ENCODE results near the gene FAIM2. TPM values are rescaled to one million over a fixed set of nuclear protein-coding genes. Genes with fewer than 3 reads are reported as not detected.
A peak's percentile ranks its signal among the peaks of the same experiment; 100 is the strongest.

FAIM2 gene
- total RNA-seq, 2 donors from 2014 or later = 1.2 to 2.3 TPM

GRCh38 chr12:49922349-49923034 is 18.8 kb upstream of the FAIM2 start:
- intact Hi-C loops (cut with DNase I, micrococcal nuclease) = no loop called here
- no peak for ATAC-seq

GRCh38 chr12:49921936-49922335 is 18.2 kb upstream of the FAIM2 start:
- ATAC-seq = peak; percentile 69
- intact Hi-C loops (cut with DNase I, micrococcal nuclease) = no loop called here
- no peak for DNase-seq

More at GRCh38 chr12:49922349-49923034, 18.8 kb upstream of the FAIM2 start:
- no peak for DNase-seq

GRCh38 chr12:49921299-49921698 is 17.6 kb upstream of the FAIM2 start:
- DNase-seq (no peak), ATAC-seq (no peak)
- intact Hi-C loops (cut with DNase I, micrococcal nuclease) = no loop called here

- DNase-seq (no peak), ATAC-seq (no peak)
- intact Hi-C loops (cut with DNase I, micrococcal nuclease) = no loop called here
Observed at GRCh38 chr12:49920915-49921286, 17.2 kb upstream of the FAIM2 start.

- ATAC-seq = peak; percentile 54
- intact Hi-C loops (cut with DNase I, micrococcal nuclease) = no loop called here
- no peak for DNase-seq
Observed at GRCh38 chr12:49920241-49920914, 16.7 kb upstream of the FAIM2 start.

- DNase-seq = no peak
- intact Hi-C loops (cut with DNase I, micrococcal nuclease) = no loop called here
- ATAC-seq = no peak
Observed at GRCh38 chr12:49917788-49918173, 14.1 kb upstream of the FAIM2 start.

GRCh38 chr12:49917166-49917787 is 13.6 kb upstream of the FAIM2 start:
- intact Hi-C loops (cut with DNase I, micrococcal nuclease) = no loop called here
- DNase-seq (no peak), ATAC-seq (no peak)

GRCh38 chr12:49916129-49916919 is 12.6 kb upstream of the FAIM2 start:
- DNase-seq (no peak), ATAC-seq (no peak)
- intact Hi-C loops (cut with DNase I, micrococcal nuclease) = no loop called here

GRCh38 chr12:49912345-49913255 is 8.9 kb upstream of the FAIM2 start:
- DNase-seq (no peak), ATAC-seq (no peak)
- intact Hi-C loops (cut with DNase I, micrococcal nuclease) = no loop called here

GRCh38 chr12:49911213-49911605 is 7.5 kb upstream of the FAIM2 start:
- no peak for DNase-seq

GRCh38 chr12:49910331-49911212 is 6.9 kb upstream of the FAIM2 start:
- DNase-seq = no peak
- intact Hi-C loops (cut with DNase I, micrococcal nuclease) = no loop called here
- ATAC-seq = no peak

More at GRCh38 chr12:49911213-49911605, 7.5 kb upstream of the FAIM2 start:
- intact Hi-C loops (cut with DNase I, micrococcal nuclease) = no loop called here
- no peak for ATAC-seq

- ATAC-seq (no peak), DNase-seq (no peak)
- intact Hi-C loops (cut with DNase I, micrococcal nuclease) = no loop called here
Observed at GRCh38 chr12:49909826-49910225, 6.1 kb upstream of the FAIM2 start.

- DNase-seq (no peak), ATAC-seq (no peak)
- intact Hi-C loops (cut with DNase I, micrococcal nuclease) = no loop called here
Observed at GRCh38 chr12:49909356-49909755, 5.7 kb upstream of the FAIM2 start.

GRCh38 chr12:49907352-49907751 is 3.7 kb upstream of the FAIM2 start:
- ATAC-seq = no peak
- DNase-seq = no peak
- intact Hi-C loops (cut with DNase I, micrococcal nuclease) = no loop called here

- no peak for DNase-seq
- intact Hi-C loops (cut with DNase I, micrococcal nuclease) = no loop called here
- ATAC-seq = no peak
Observed at GRCh38 chr12:49905718-49906314, 2.1 kb upstream of the FAIM2 start.

- DNase-seq (no peak), ATAC-seq (no peak)
Observed at GRCh38 chr12:49904601-49905000, 901 bp upstream of the FAIM2 start.

GRCh38 chr12:49903351-49903699 is 375 bp downstream of the FAIM2 start:
- intact Hi-C loops (cut with DNase I, micrococcal nuclease) = no loop called here
- ATAC-seq (no peak), DNase-seq (no peak)

More at GRCh38 chr12:49904601-49905000, 901 bp upstream of the FAIM2 start:
- intact Hi-C loops (cut with DNase I, micrococcal nuclease) = no loop called here

Data from left colon (tissue), 2 donors.